ENCODE results near the gene STXBP4.

STXBP4 gene

GRCh38 chr17:54969658-54970572 is 1.4 kb downstream of the STXBP4 start:
- no peak for DNase-seq (ENCODE audit: low read depth in 2 of 2)

GRCh38 chr17:54971147-54971546 is 2.6 kb downstream of the STXBP4 start:
- DNase-seq (ENCODE audit: low read depth in 2 of 2), result no peak

- DNase-seq (ENCODE audit: low read depth in 2 of 2), result no peak
These were observed 3.3 kb downstream of the STXBP4 start for GRCh38 chr17:54971901-54972300.

GRCh38 chr17:54972406-54973138 is 4.0 kb downstream of the STXBP4 start:
- no peak for DNase-seq (ENCODE audit: low read depth in 2 of 2)

- no peak for DNase-seq (ENCODE audit: low read depth in 2 of 2)
These were observed 6.2 kb downstream of the STXBP4 start for GRCh38 chr17:54974759-54975158.

GRCh38 chr17:54976316-54976715 is 7.8 kb downstream of the STXBP4 start:
- no peak for DNase-seq (ENCODE audit: low read depth in 2 of 2)

- no peak for DNase-seq (ENCODE audit: low read depth in 2 of 2)
These were observed 9.2 kb downstream of the STXBP4 start for GRCh38 chr17:54977744-54978143.

GRCh38 chr17:54979657-54980056 is 11.1 kb downstream of the STXBP4 start:
- no peak for DNase-seq (ENCODE audit: low read depth in 2 of 2)

- no peak for DNase-seq (ENCODE audit: low read depth in 2 of 2)
These were observed 11.8 kb downstream of the STXBP4 start for GRCh38 chr17:54980375-54980774.

- DNase-seq (ENCODE audit: low read depth in 2 of 2), result no peak
These were observed 13.8 kb downstream of the STXBP4 start for GRCh38 chr17:54982399-54982798.

- DNase-seq (ENCODE audit: low read depth in 2 of 2), result no peak
These were observed 14.7 kb downstream of the STXBP4 start for GRCh38 chr17:54983260-54983659.

GRCh38 chr17:54985476-54985875 is 16.9 kb downstream of the STXBP4 start:
- DNase-seq (ENCODE audit: low read depth in 2 of 2), result no peak

GRCh38 chr17:54990118-54990517 is 21.6 kb downstream of the STXBP4 start:
- no peak for DNase-seq (ENCODE audit: low read depth in 2 of 2)

- DNase-seq (ENCODE audit: low read depth in 2 of 2), result no peak
These were observed 23.0 kb downstream of the STXBP4 start for GRCh38 chr17:54991567-54991966.

GRCh38 chr17:54992797-54993639 is 24.5 kb downstream of the STXBP4 start:
- no peak for DNase-seq (ENCODE audit: low read depth in 2 of 2)

GRCh38 chr17:54996441-54996840 is 27.9 kb downstream of the STXBP4 start:
- no peak for DNase-seq (ENCODE audit: low read depth in 2 of 2)

- no peak for DNase-seq (ENCODE audit: low read depth in 2 of 2)
These were observed 33.9 kb downstream of the STXBP4 start for GRCh38 chr17:55002458-55002857.

GRCh38 chr17:55004484-55004883 is 35.9 kb downstream of the STXBP4 start:
- DNase-seq (ENCODE audit: low read depth in 2 of 2), result no peak

- DNase-seq (ENCODE audit: low read depth in 2 of 2), result no peak
These were observed 37.0 kb downstream of the STXBP4 start for GRCh38 chr17:55005520-55005919.

- DNase-seq (ENCODE audit: low read depth in 2 of 2), result no peak
These were observed 55.1 kb downstream of the STXBP4 start for GRCh38 chr17:55023626-55024025.

GRCh38 chr17:55037828-55038227 is 69.3 kb downstream of the STXBP4 start:
- DNase-seq (ENCODE audit: low read depth in 2 of 2), result no peak

GRCh38 chr17:55038291-55038690 is 69.7 kb downstream of the STXBP4 start:
- no peak for DNase-seq (ENCODE audit: low read depth in 2 of 2)
